ENCODE measurements around the gene FLVCR2. TPM values are rescaled to one million over a fixed set of nuclear protein-coding genes. Genes with fewer than 3 reads are reported as not detected.

The FLVCR2 gene
- total RNA-seq, 1 donor from 2014 or later = 42.4 TPM

DNA sequence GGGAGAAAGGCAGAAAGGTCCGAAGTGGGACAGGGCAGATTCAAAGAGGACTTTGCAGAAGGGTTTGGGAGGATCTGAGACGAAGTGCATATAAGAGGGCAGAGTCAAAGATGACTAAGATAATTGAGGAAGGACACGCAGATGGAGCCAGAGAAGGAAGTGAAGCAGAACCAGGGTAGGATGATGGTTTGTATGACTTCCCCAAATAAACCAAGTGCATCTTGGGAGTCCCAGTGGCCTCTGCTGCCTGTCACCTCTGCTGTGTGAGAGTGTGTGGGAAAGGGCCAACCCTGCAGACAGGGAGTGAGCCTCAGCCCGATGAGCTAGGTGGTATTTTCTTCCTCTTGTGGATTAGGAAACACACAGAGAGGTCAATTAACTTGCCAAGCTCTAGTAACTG lies 36.8 kb downstream of the FLVCR2 start:
- H3K9me3 ChIP-seq = no peaks in the 10 kb centered on the region
- intact Hi-C loops (cut with DNase I) = no loop called here
- no peak for TF ChIP-seq CTCF (IDR thresholded peaks at IDR 0.05)
- no peaks in the 10 kb centered on the region for H3K27me3 ChIP-seq (ENCODE audit: low read depth)
- H3K4me3 ChIP-seq = no peak overlapping the region
- ATAC-seq = peak; percentile 73 to 92
- H3K4me1 ChIP-seq = peaks cover 9% of the 10 kb centered on the region
- H3K36me3 ChIP-seq = no peaks in the 10 kb centered on the region
- DNase-seq = peak; percentile 73
- H3K27ac ChIP-seq = peak overlapping the region; percentile 60

DNA sequence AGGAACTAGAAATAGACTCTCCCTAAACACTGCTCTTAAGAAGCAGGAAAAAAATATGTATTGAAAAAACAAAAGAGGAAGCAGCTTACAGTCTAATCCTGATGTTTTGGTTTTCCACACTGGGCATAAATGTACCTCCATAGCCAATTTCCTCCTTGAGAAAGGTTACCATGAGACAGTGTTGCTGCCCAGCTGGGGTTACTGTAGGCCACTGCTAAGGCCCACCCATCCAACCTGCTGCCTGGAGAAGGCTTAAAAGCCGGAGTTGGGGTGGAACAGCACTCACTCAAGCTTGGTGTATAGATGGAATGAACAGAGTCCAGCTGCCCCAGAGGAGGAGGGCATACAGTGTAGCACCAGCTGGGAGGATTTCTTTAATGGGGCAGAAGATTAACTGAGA lies 41.1 kb downstream of the FLVCR2 start:
- H3K27ac ChIP-seq = no peak overlapping the region
- no peaks in the 10 kb centered on the region for H3K9me3 ChIP-seq
- no peak for TF ChIP-seq CTCF (IDR thresholded peaks at IDR 0.05)
- no peaks in the 10 kb centered on the region for H3K27me3 ChIP-seq (ENCODE audit: low read depth)
- DNase-seq = no peak
- no peak overlapping the region for H3K4me3 ChIP-seq
- no peaks in the 10 kb centered on the region for H3K36me3 ChIP-seq
- intact Hi-C loops (cut with DNase I) = no loop called here
- peak in 1 of 2 donors; percentile 5 for ATAC-seq
- H3K4me1 ChIP-seq = no peaks in the 10 kb centered on the region

- H3K36me3 ChIP-seq = no peaks in the 10 kb centered on the region
- H3K27me3 ChIP-seq (ENCODE audit: low read depth) = no peaks in the 10 kb centered on the region
- no peak overlapping the region for H3K27ac ChIP-seq
- H3K9me3 ChIP-seq = no peaks in the 10 kb centered on the region
- no peak overlapping the region for H3K4me3 ChIP-seq
- intact Hi-C loops (cut with DNase I) = no loop called here
- TF ChIP-seq CTCF (IDR thresholded peaks at IDR 0.05) = no peak
- ATAC-seq = no peak
- DNase-seq = no peak
- H3K4me1 ChIP-seq = no peaks in the 10 kb centered on the region
Measured at GRCh38 chr14:75625034-75625433, 46.6 kb downstream of the FLVCR2 start.

DNA sequence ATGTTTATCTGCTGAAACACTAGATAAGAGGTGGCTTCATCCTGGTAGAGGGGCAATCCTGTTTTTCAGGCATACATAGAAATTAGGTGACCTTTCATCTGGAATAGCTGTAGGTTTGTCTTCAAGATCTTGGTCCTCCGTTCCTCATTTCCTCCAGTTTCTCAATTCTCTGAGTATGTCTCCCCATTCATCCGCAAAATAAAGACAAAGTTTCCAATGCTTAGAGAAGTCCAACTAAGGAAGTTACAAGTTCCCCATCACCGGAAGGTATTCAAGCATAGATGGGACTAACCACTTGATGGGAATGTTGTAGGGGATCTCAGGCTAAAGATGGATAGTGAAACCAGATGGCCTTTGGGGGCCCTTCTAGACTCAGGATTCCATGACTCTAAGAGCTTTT lies 48.0 kb downstream of the FLVCR2 start:
- intact Hi-C loops (cut with DNase I) = no loop called here
- no peak for DNase-seq
- H3K36me3 ChIP-seq = no peaks in the 10 kb centered on the region
- peak; percentile 13 to 25 for ATAC-seq
- H3K9me3 ChIP-seq = no peaks in the 10 kb centered on the region
- no peaks in the 10 kb centered on the region for H3K4me1 ChIP-seq
- no peak for TF ChIP-seq CTCF (IDR thresholded peaks at IDR 0.05)
- no peak overlapping the region for H3K27ac ChIP-seq
- H3K27me3 ChIP-seq (ENCODE audit: low read depth) = no peaks in the 10 kb centered on the region
- no peak overlapping the region for H3K4me3 ChIP-seq

DNA sequence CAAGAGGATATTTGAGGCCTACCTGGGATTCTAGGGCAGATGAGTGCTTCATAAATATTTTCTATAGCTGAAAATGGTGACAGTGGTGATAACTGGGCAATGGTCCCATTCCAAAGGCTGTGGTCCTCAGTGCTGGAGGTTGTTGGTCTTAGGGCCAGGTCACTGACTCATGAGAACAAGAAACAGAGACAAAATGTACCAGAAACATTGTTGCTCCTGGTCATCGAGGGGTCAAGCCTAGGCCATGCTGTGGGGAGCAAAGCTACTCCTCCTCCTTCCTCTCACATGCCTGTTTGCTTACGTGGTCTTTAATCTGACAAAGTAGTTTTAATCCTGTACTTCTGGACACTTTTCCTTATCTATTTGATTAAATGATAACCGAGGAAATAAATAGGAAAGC lies 48.4 kb downstream of the FLVCR2 start:
- H3K4me1 ChIP-seq = no peaks in the 10 kb centered on the region
- no peaks in the 10 kb centered on the region for H3K36me3 ChIP-seq
- ATAC-seq = peak; percentile 64 to 72
- no peak for DNase-seq
- no peaks in the 10 kb centered on the region for H3K27me3 ChIP-seq (ENCODE audit: low read depth)
- H3K4me3 ChIP-seq = no peak overlapping the region
- TF ChIP-seq CTCF (IDR thresholded peaks at IDR 0.05) = no peak
- H3K9me3 ChIP-seq = no peaks in the 10 kb centered on the region
- H3K27ac ChIP-seq = no peak overlapping the region
- intact Hi-C loops (cut with DNase I) = no loop called here

GRCh38 chr14:75627406-75627805 lies 49.0 kb downstream of the FLVCR2 start:
- no peak for TF ChIP-seq CTCF (IDR thresholded peaks at IDR 0.05)
- intact Hi-C loops (cut with DNase I) = no loop called here
- Histone ChIP-seq H3K27ac (no peak overlapping the region), H3K36me3 (no peaks in the 10 kb centered on the region), H3K27me3 (ENCODE audit: low read depth) (no peaks in the 10 kb centered on the region), H3K4me1 (no peaks in the 10 kb centered on the region), H3K9me3 (no peaks in the 10 kb centered on the region), H3K4me3 (no peak overlapping the region)
- ATAC-seq (no peak), DNase-seq (no peak)

All from lower lobe of right lung (tissue), 2 donors.